KMS-11 (cell line): ENCODE data around the gene FREM1.

Experiments used
- H2AFZ ChIP-seq: fragments of 200-600 bp; sonication (generic); 2 replicates; pipeline ENCODE4 v1.6.1; 2016; ENCODE audit warnings: antibody characterized with exemption, mixed run types, low read depth
- H3K27ac ChIP-seq: fragments of 200-600 bp; sonication (generic); 2 replicates; pipeline ENCODE4 v1.6.1; 2016; ENCODE audit warnings: mild to moderate bottlenecking, mixed run types
- H3K27me3 ChIP-seq: fragments of 200-600 bp; sonication (generic); 2 replicates; pipeline ENCODE4 v1.6.1; 2017; ENCODE audit warnings: mild to moderate bottlenecking, low read depth, mixed run types, moderate library complexity; ENCODE audit not compliant: insufficient read depth
- H3K36me3 ChIP-seq: fragments of 200-600 bp; sonication (generic); 2 replicates; pipeline ENCODE4 v1.6.1; 2017; ENCODE audit warnings: mild to moderate bottlenecking, mixed run types; ENCODE audit not compliant: insufficient read depth
- H3K4me1 ChIP-seq: fragments of 200-600 bp; sonication (generic); 2 replicates; pipeline ENCODE4 v1.6.1; 2016; ENCODE audit warnings: mild to moderate bottlenecking, low read depth, mixed run types; ENCODE audit not compliant: poor library complexity, severe bottlenecking
- H3K4me2 ChIP-seq: fragments of 200-600 bp; sonication (generic); 2 replicates; pipeline ENCODE4 v1.7.0; 2016; ENCODE audit warnings: mild to moderate bottlenecking, mixed run types
- H3K4me3 ChIP-seq: fragments of 200-600 bp; sonication (generic); IDR thresholded peaks from 2 replicates; pipeline ENCODE4 v1.6.1; 2017; ENCODE audit warnings: low read depth, low read length, mixed read lengths; ENCODE audit not compliant: insufficient read depth
- H3K79me2 ChIP-seq: fragments of 200-600 bp; sonication (generic); 2 replicates; pipeline ENCODE4 v1.6.1; 2016; ENCODE audit warnings: low read depth, mixed run types; ENCODE audit not compliant: insufficient read depth
- H3K9ac ChIP-seq: fragments of 200-600 bp; sonication (generic); 2 replicates; pipeline ENCODE4 v1.6.1; 2016; ENCODE audit warnings: mild to moderate bottlenecking, mixed run types
- H4K20me1 ChIP-seq: fragments of 200-600 bp; sonication (generic); 2 replicates; pipeline ENCODE4 v1.6.1; 2016; ENCODE audit warnings: mild to moderate bottlenecking, mixed run types; ENCODE audit not compliant: insufficient read depth
- TF ChIP-seq, protein P1 (sequence below): fragments of 200-600 bp; sonication (generic); conservative IDR thresholded peaks from 2 replicates; pipeline ENCODE4 v1.6.1; 2017; ENCODE audit warnings: low read depth, mild to moderate bottlenecking, antibody characterized with exemption, low read length, moderate library complexity, mixed read lengths

Gene FREM1

DNA sequence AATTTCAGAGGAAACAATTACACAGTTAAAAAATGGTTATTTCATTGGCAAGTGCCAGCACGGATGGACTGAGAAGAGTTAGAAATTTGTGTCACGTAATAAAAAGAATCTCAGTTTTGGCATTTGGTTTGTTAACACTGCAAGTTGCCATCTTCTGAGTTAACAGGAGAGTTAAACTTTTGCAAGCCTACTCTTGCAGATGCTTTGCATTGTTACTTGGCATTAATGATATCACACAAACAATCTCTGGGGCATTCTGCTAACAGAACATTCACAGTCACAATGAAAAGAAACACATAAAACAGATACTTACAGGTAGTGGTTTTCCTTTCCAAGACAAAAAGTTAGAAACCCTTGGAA, 647 bp downstream of the FREM1 start:
- H3K79me2 ChIP-seq, result no peaks in the 10 kb centered on the region
- no peaks in the 10 kb centered on the region for H4K20me1 ChIP-seq
- H3K27me3 ChIP-seq, result no peaks in the 10 kb centered on the region
- no peak overlapping the region for H3K4me3 ChIP-seq
- no peak overlapping the region for H3K27ac ChIP-seq
- H3K4me1 ChIP-seq, result peaks cover 2% of the 10 kb centered on the region
- no peak overlapping the region for H3K9ac ChIP-seq
- H3K4me2 ChIP-seq, result no peak overlapping the region
- no peak overlapping the region for H2AFZ ChIP-seq
- TF ChIP-seq, protein P1, sequence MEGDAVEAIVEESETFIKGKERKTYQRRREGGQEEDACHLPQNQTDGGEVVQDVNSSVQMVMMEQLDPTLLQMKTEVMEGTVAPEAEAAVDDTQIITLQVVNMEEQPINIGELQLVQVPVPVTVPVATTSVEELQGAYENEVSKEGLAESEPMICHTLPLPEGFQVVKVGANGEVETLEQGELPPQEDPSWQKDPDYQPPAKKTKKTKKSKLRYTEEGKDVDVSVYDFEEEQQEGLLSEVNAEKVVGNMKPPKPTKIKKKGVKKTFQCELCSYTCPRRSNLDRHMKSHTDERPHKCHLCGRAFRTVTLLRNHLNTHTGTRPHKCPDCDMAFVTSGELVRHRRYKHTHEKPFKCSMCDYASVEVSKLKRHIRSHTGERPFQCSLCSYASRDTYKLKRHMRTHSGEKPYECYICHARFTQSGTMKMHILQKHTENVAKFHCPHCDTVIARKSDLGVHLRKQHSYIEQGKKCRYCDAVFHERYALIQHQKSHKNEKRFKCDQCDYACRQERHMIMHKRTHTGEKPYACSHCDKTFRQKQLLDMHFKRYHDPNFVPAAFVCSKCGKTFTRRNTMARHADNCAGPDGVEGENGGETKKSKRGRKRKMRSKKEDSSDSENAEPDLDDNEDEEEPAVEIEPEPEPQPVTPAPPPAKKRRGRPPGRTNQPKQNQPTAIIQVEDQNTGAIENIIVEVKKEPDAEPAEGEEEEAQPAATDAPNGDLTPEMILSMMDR, result no peak
- H3K36me3 ChIP-seq, result no peaks in the 10 kb centered on the region

DNA sequence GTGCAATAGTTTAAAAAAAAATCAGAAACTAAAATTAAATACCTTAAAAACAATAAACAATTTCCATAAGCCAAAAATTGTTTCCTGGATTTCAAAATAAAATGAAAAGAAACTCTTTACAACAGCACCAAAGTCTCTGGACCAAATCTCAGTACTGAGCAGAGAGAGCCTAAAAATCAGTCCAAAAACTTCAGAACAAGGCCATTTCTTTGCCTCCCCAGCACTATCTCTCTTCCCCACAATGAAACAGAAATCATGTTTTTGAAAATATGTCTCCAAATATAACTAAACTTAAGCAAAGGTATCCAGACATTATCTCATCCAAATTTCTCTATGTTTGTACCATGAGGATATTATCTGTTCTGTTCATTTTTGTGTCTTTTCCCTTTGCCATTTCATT, 1.0 kb downstream of the FREM1 start:
- Histone ChIP-seq H3K4me2 (no peak overlapping the region), H2AFZ (no peak overlapping the region), H3K9ac (no peak overlapping the region), H3K27me3 (no peaks in the 10 kb centered on the region), H3K4me1 (no peaks in the 10 kb centered on the region), H3K79me2 (no peaks in the 10 kb centered on the region), H3K27ac (no peak overlapping the region), H4K20me1 (no peaks in the 10 kb centered on the region), H3K4me3 (no peak overlapping the region), H3K36me3 (no peaks in the 10 kb centered on the region)
- TF ChIP-seq, protein P1, result no peak

DNA sequence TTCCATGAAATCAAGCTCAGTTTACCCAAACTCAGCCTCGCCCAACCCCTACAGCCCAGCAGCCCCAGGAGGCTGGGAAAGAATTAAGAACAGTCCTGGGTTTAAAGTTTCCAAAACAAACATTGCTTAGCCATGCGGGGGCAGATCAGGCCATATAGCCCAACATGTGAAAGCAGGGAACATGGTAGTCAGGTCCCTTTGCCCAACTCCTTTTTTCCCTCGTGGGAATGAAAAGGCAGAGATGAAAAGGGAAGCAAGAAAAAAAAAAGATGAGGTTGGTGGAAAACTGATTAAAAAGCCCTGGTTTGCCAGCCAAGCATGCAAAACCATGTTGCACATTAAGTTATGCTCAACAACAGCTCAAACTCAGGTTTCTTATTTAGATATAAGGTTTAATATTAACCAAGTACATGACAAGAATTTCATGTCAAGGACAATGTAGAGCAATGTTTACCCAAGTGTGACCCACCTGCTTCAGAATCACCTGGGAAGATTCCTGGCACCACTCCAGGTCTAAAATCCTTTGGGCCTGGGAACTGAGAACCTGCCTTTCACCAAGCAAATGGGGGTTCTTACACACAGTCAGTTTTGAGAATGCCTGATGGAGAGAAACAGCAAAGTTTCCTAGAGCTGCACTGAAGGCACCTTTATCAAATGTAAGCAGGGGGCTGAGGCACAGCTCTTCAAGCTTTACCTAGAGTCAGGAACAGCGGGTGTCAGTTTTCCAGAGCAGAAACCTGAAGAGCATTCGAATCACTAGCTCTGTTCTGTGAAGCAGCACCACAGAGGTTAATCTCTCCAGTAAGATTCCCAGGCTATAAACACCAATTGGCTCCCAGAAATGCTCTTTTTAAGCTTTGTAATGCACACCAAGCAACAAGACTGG, 1.7 kb downstream of the FREM1 start:
- H3K4me1 ChIP-seq, result no peaks in the 10 kb centered on the region
- H4K20me1 ChIP-seq, result no peaks in the 10 kb centered on the region
- no peaks in the 10 kb centered on the region for H3K27me3 ChIP-seq
- no peak overlapping the region for H3K27ac ChIP-seq
- no peak overlapping the region for H3K4me3 ChIP-seq
- no peak overlapping the region for H3K9ac ChIP-seq
- H2AFZ ChIP-seq, result no peak overlapping the region
- H3K36me3 ChIP-seq, result no peaks in the 10 kb centered on the region
- no peak overlapping the region for H3K4me2 ChIP-seq
- H3K79me2 ChIP-seq, result no peaks in the 10 kb centered on the region
- TF ChIP-seq, protein P1, result no peak

DNA sequence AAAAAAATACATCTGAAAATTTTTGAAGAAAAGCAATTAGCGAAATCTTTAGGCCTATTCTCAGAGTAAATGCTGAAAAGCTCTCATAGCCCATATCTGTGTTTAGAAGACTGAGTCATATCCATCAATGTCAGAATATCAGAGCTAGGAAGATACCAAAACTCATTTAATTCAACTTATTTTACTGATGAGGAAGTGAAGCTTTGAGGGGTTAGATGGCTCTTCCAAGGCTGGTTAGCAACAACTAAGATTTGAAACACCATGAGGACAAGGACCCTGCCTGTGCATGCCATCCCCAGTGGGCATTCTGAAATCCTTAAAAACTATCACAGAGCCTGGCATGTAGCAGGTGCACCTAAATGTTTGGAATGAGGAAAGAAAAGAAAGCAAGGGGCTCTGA, 2.5 kb downstream of the FREM1 start:
- Histone ChIP-seq H3K9ac (no peak overlapping the region), H2AFZ (no peak overlapping the region), H3K4me1 (no peaks in the 10 kb centered on the region), H3K4me2 (no peak overlapping the region), H4K20me1 (no peaks in the 10 kb centered on the region), H3K36me3 (no peaks in the 10 kb centered on the region), H3K4me3 (no peak overlapping the region), H3K79me2 (no peaks in the 10 kb centered on the region), H3K27me3 (no peaks in the 10 kb centered on the region), H3K27ac (no peak overlapping the region)
- TF ChIP-seq, protein P1, result no peak
